HepG2 (cell line): ENCODE results near the gene SLCO4A1. TPM values are rescaled to one million over a fixed set of nuclear protein-coding genes. Genes with fewer than 3 reads are reported as not detected.

Experiments used
- AKAP8 ChIP-seq: sonication (generic); formaldehyde crosslinking; IDR thresholded peaks from 2 replicates; pipeline ENCODE4 v1.5.1; 2020; ENCODE audit warnings: mild to moderate bottlenecking, missing genetic modification reagents
- DNMT1 ChIP-seq: sonication (generic); formaldehyde crosslinking; IDR thresholded peaks from 2 replicates; pipeline ENCODE4 v1.5.1; 2020; ENCODE audit warnings: mild to moderate bottlenecking, missing genetic modification reagents
- GPN1 ChIP-seq: sonication (generic); formaldehyde crosslinking; IDR thresholded peaks from 2 replicates; pipeline ENCODE4 v1.5.1; 2020; ENCODE audit warnings: missing genetic modification reagents, borderline replicate concordance
- GTF3A ChIP-seq: sonication (generic); formaldehyde crosslinking; conservative IDR thresholded peaks from 2 replicates; pipeline ENCODE4 v1.4.0; 2020; ENCODE audit warnings: mild to moderate bottlenecking, missing genetic modification reagents
- MED1 ChIP-seq: sonication (generic); formaldehyde crosslinking; IDR thresholded peaks from 2 replicates; pipeline ENCODE4 v1.4.0; 2020; ENCODE audit warnings: missing genetic modification reagents
- MYPOP ChIP-seq: sonication (generic); formaldehyde crosslinking; IDR thresholded peaks from 2 replicates; pipeline ENCODE4 v1.8.1; 2023; ENCODE audit warnings: mild to moderate bottlenecking, moderate library complexity, missing genetic modification reagents
- NFYB ChIP-seq: sonication (generic); formaldehyde crosslinking; IDR thresholded peaks from 2 replicates; pipeline ENCODE4 v1.4.0; 2020; ENCODE audit warnings: missing genetic modification reagents
- POLR2G ChIP-seq: fragments of 200-400 bp; formaldehyde crosslinking; IDR thresholded peaks from 2 replicates; pipeline ENCODE4 v1.6.1; 2018; ENCODE audit warnings: mild to moderate bottlenecking, low read depth, low read length, moderate library complexity
- SNAPC2 ChIP-seq: sonication (generic); formaldehyde crosslinking; IDR thresholded peaks from 2 replicates; pipeline ENCODE4 v1.8.1; 2022; ENCODE audit warnings: mild to moderate bottlenecking, missing genetic modification reagents
- SRY ChIP-seq: sonication (generic); formaldehyde crosslinking; IDR thresholded peaks from 2 replicates; pipeline ENCODE4 v1.8.0; 2022; ENCODE audit warnings: mild to moderate bottlenecking, missing genetic modification reagents
- ZNF18 ChIP-seq: sonication (generic); formaldehyde crosslinking; IDR thresholded peaks from 2 replicates; pipeline ENCODE4 v1.8.0; 2022; ENCODE audit warnings: mild to moderate bottlenecking, missing genetic modification reagents; ENCODE audit not compliant: insufficient replicate concordance
- ZNF253 ChIP-seq: sonication (generic); formaldehyde crosslinking; IDR thresholded peaks from 2 replicates; pipeline ENCODE4 v1.8.0; 2022; ENCODE audit warnings: mild to moderate bottlenecking, missing genetic modification reagents, borderline replicate concordance
- ZNF256 ChIP-seq: sonication (generic); formaldehyde crosslinking; conservative IDR thresholded peaks from 2 replicates; pipeline ENCODE4 v1.4.0; 2020; ENCODE audit warnings: missing genetic modification reagents
- ZNF329 ChIP-seq: sonication (generic); formaldehyde crosslinking; IDR thresholded peaks from 2 replicates; pipeline ENCODE4 v1.9.0; 2021; ENCODE audit warnings: low read depth, mild to moderate bottlenecking, missing genetic modification reagents
- ZNF670 ChIP-seq: sonication (generic); formaldehyde crosslinking; IDR thresholded peaks from 2 replicates; pipeline ENCODE4 v1.8.0; 2022; ENCODE audit warnings: mild to moderate bottlenecking, missing genetic modification reagents, borderline replicate concordance
- ZNF691 ChIP-seq: sonication (generic); formaldehyde crosslinking; IDR thresholded peaks from 2 replicates; pipeline ENCODE4 v1.4.0; 2020; ENCODE audit warnings: missing genetic modification reagents, low read depth, mild to moderate bottlenecking, borderline replicate concordance
- ZSCAN30 ChIP-seq: sonication (generic); formaldehyde crosslinking; IDR thresholded peaks from 2 replicates; pipeline ENCODE4 v1.5.0; 2020; ENCODE audit warnings: mild to moderate bottlenecking, missing genetic modification reagents
- polyA plus RNA-seq, 8 experiments: library from polyadenylated mRNA; depleted of rRNA in 3 of 8; stranded (reverse) in 7 of 8; unstranded in 1 of 8; fragments of >200 nt; fragmentation: Illumina TruSeq in 4 of 8; extraction: Trizol in 4 of 8; gene quantifications; 2 replicates each; pipeline versions ENCODE4 v1.2.1 to v1.2.3, GENCODE V29; 2011 to 2016; ENCODE audit warnings: low read depth in 4 of 8, missing spikeins in 1 of 8, mixed read lengths in 1 of 8; ENCODE audit not compliant: insufficient read depth in 1 of 8
- total RNA-seq, 5 experiments: library from RNA; depleted of rRNA; stranded (reverse); fragments of >200 nt; fragmentation: Illumina TruSeq; extraction: Trizol; gene quantifications; 2 replicates each; pipeline ENCODE4 v1.2.3, GENCODE V29; 2016; ENCODE audit warnings: low read depth in 1 of 5
- TF ChIP-seq, protein P1 (sequence below): sonication (generic); formaldehyde crosslinking; IDR thresholded peaks from 2 replicates; pipeline ENCODE4 v1.5.0; 2020; ENCODE audit warnings: missing genetic modification reagents, mild to moderate bottlenecking, borderline replicate concordance
- TF ChIP-seq, protein P2 (sequence below): sonication (generic); IDR thresholded peaks from 2 replicates; pipeline ENCODE4 v1.6.1; 2016; ENCODE audit warnings: low read depth, borderline replicate concordance
- TF ChIP-seq, protein P3 (sequence below): fragments of 450-650 bp; IDR thresholded peaks from 2 replicates; pipeline ENCODE4 v1.6.1; 2016

Gene SLCO4A1
- total and polyA plus RNA-seq, 2 of the 13 experiments (the other 11 are each of a cell fraction or from before 2014, with no cell fraction given): 55.5 to 112 TPM

GRCh38 chr20:62644044-62644795 lies 1.9 kb downstream of the SLCO4A1 start (continued):
- TF ChIP-seq, protein P1, sequence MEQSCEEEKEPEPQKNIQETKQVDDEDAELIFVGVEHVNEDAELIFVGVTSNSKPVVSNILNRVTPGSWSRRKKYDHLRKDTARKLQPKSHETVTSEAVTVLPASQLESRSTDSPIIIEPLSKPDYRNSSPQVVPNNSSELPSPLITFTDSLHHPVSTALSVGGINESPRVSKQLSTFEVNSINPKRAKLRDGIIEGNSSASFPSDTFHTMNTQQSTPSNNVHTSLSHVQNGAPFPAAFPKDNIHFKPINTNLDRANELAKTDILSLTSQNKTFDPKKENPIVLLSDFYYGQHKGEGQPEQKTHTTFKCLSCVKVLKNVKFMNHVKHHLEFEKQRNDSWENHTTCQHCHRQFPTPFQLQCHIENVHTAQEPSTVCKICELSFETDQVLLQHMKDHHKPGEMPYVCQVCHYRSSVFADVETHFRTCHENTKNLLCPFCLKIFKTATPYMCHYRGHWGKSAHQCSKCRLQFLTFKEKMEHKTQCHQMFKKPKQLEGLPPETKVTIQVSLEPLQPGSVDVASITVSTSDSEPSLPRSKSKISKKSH: peak; percentile 20; the same call in 1 of the 2 replicates
- TF ChIP-seq MED1 (CRISPR knock-in tag) (no peak), SRY (peak; percentile 61; the same call in 1 of the 2 replicates), POLR2G (no peak), ZSCAN30 (no peak), MYPOP (CRISPR knock-in tag) (no peak), NFYB (CRISPR knock-in tag) (no peak), ZNF691 (CRISPR knock-in tag) (no peak), ZNF670 (CRISPR knock-in tag) (no peak), ZNF256 (CRISPR knock-in tag) (no peak), SNAPC2 (CRISPR knock-in tag) (no peak), AKAP8 (CRISPR knock-in tag) (peak; percentile 66; the same call in 1 of the 2 replicates), GTF3A (CRISPR knock-in tag) (no peak; the same call in 1 of the 2 replicates), DNMT1 (peak; percentile 82; the same call in 1 of the 2 replicates), ZNF18 (CRISPR knock-in tag) (peak; percentile 17), ZNF329 (no peak), GPN1 (CRISPR knock-in tag) (peak; percentile 77; the same call in 1 of the 2 replicates), ZNF253 (peak; percentile 80; the same call in 1 of the 2 replicates)
- TF ChIP-seq, protein P2, sequence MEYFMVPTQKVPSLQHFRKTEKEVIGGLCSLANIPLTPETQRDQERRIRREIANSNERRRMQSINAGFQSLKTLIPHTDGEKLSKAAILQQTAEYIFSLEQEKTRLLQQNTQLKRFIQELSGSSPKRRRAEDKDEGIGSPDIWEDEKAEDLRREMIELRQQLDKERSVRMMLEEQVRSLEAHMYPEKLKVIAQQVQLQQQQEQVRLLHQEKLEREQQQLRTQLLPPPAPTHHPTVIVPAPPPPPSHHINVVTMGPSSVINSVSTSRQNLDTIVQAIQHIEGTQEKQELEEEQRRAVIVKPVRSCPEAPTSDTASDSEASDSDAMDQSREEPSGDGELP: no peak
- TF ChIP-seq, protein P3, sequence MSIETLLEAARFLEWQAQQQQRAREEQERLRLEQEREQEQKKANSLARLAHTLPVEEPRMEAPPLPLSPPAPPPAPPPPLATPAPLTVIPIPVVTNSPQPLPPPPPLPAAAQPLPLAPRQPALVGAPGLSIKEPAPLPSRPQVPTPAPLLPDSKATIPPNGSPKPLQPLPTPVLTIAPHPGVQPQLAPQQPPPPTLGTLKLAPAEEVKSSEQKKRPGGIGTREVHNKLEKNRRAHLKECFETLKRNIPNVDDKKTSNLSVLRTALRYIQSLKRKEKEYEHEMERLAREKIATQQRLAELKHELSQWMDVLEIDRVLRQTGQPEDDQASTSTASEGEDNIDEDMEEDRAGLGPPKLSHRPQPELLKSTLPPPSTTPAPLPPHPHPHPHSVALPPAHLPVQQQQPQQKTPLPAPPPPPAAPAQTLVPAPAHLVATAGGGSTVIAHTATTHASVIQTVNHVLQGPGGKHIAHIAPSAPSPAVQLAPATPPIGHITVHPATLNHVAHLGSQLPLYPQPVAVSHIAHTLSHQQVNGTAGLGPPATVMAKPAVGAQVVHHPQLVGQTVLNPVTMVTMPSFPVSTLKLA: no peak
